Gastrocnemius medialis (tissue), 4 donors: ENCODE data around the gene TMEM131L.

Source experiments
- POLR2A ChIP-seq, 2 donors: fragments of 450-650 bp; IDR thresholded peaks; one replicate each; pipeline ENCODE4 v1.6.1; 2017; ENCODE audit warnings: antibody characterized with exemption in 2 of 2, mild to moderate bottlenecking in 2 of 2, moderate library complexity in 2 of 2
- TF ChIP-seq, protein P1 (sequence below), 5 experiments: fragments of 450-650 bp in 3 of 5; fragments of 200-600 bp in 2 of 5; sonication (generic) in 2 of 5; IDR thresholded peaks in 4 of 5; conservative IDR thresholded peaks in 1 of 5; 1 replicate in 4 of 5; 2 replicates in 1 of 5; pipeline ENCODE4 v1.5.1; 2016 to 2019; ENCODE audit warnings: antibody characterized with exemption in 5 of 5, mild to moderate bottlenecking in 3 of 5, moderate library complexity in 3 of 5

GRCh38 chr4:153684971-153685371 is 218.8 kb downstream of the TMEM131L start:
- TF ChIP-seq, protein P1, sequence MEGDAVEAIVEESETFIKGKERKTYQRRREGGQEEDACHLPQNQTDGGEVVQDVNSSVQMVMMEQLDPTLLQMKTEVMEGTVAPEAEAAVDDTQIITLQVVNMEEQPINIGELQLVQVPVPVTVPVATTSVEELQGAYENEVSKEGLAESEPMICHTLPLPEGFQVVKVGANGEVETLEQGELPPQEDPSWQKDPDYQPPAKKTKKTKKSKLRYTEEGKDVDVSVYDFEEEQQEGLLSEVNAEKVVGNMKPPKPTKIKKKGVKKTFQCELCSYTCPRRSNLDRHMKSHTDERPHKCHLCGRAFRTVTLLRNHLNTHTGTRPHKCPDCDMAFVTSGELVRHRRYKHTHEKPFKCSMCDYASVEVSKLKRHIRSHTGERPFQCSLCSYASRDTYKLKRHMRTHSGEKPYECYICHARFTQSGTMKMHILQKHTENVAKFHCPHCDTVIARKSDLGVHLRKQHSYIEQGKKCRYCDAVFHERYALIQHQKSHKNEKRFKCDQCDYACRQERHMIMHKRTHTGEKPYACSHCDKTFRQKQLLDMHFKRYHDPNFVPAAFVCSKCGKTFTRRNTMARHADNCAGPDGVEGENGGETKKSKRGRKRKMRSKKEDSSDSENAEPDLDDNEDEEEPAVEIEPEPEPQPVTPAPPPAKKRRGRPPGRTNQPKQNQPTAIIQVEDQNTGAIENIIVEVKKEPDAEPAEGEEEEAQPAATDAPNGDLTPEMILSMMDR (IDR thresholded peaks at IDR 0.05 in 4 of 5, conservative IDR thresholded peaks at IDR 0.05 in 1 of 5): no peak
- no peak for TF ChIP-seq POLR2A (IDR thresholded peaks at IDR 0.05)
